DND-41 (cell line): ENCODE measurements around the gene CARNS1.

Experiments used
- ATAC-seq: fragments of 200-7000 bp; cut with Tn5 transposase; 3 replicates; pipeline ENCODE4 v1.9.1; 2021; ENCODE audit warnings: low read depth; ENCODE audit not compliant: insufficient read depth
- DNase-seq: peaks from one replicate; pipeline ENCODE4 v3.0.0-alpha.2; 2020
- H2AFZ ChIP-seq: 2 replicates; pipeline ENCODE4 v1.6.0; 2012; ENCODE audit warnings: low read depth, low read length
- H3K27ac ChIP-seq: 2 replicates; pipeline ENCODE4 v1.5.1; 2012; ENCODE audit warnings: low read length, inconsistent platforms
- H3K27me3 ChIP-seq: fragments of 200-600 bp; sonication (generic); 2 replicates; pipeline ENCODE4 v1.6.0; 2012; ENCODE audit warnings: low read length, mild to moderate bottlenecking, inconsistent platforms; ENCODE audit not compliant: insufficient read depth, poor library complexity
- H3K36me3 ChIP-seq: 2 replicates; pipeline ENCODE4 v1.5.1; 2012; ENCODE audit warnings: low read length, inconsistent platforms; ENCODE audit not compliant: insufficient read depth
- H3K4me1 ChIP-seq: 2 replicates; pipeline ENCODE4 v1.5.1; 2012; ENCODE audit warnings: mild to moderate bottlenecking, low read length; ENCODE audit not compliant: insufficient read depth
- H3K4me2 ChIP-seq: 2 replicates; pipeline ENCODE4 v1.6.0; 2012; ENCODE audit warnings: mild to moderate bottlenecking, moderate library complexity, low read length, inconsistent platforms; ENCODE audit not compliant: insufficient read depth
- H3K4me3 ChIP-seq, 2 experiments: fragments of 200-600 bp in 1 of 2; shearing (Covaris generic) in 1 of 2; 2 replicates each; pipeline ENCODE4 v1.5.1; 2012 to 2016; ENCODE audit warnings: inconsistent platforms in 2 of 2, low read length in 2 of 2, mild to moderate bottlenecking in 2 of 2, low read depth in 1 of 2, moderate library complexity in 1 of 2
- H3K79me2 ChIP-seq: 2 replicates; pipeline ENCODE4 v1.6.0; 2012; ENCODE audit warnings: low read length, inconsistent platforms; ENCODE audit not compliant: insufficient read depth
- H3K9ac ChIP-seq: 2 replicates; pipeline ENCODE4 v1.6.0; 2012; ENCODE audit warnings: low read depth, mild to moderate bottlenecking, inconsistent platforms, low read length, moderate library complexity
- H3K9me3 ChIP-seq: 2 replicates; pipeline ENCODE4 v1.5.1; 2012; ENCODE audit warnings: low read length, moderate library complexity, mild to moderate bottlenecking, inconsistent platforms; ENCODE audit not compliant: insufficient read depth, severe bottlenecking
- H4K20me1 ChIP-seq: 2 replicates; pipeline ENCODE4 v1.6.0; 2012; ENCODE audit warnings: low read length; ENCODE audit not compliant: insufficient read depth
- CTCF ChIP-seq: IDR thresholded peaks from 2 replicates; pipeline ENCODE4 v1.5.1; 2012; ENCODE audit warnings: borderline replicate concordance, low read length, moderate library complexity, mild to moderate bottlenecking; ENCODE audit not compliant: poor library complexity, severe bottlenecking; ENCODE audit errors: extremely low read depth
- EZH2 ChIP-seq: IDR thresholded peaks from 3 replicates; pipeline ENCODE4 v1.6.1; 2012; ENCODE audit warnings: borderline replicate concordance, low read depth, mild to moderate bottlenecking, moderate library complexity, low read length, inconsistent platforms; ENCODE audit not compliant: severe bottlenecking

CARNS1 gene

GRCh38 chr11:67441731-67442351 is 26.4 kb downstream of the CARNS1 start:
- DNase-seq = peak; percentile 12
- Histone ChIP-seq H3K27me3 (no peaks in the 10 kb centered on the region), H3K79me2 (peaks cover 42% of the 10 kb centered on the region), H3K9me3 (no peaks in the 10 kb centered on the region), H2AFZ (no peak overlapping the region), H3K9ac (no peak overlapping the region), H3K4me1 (peaks cover 57% of the 10 kb centered on the region), H4K20me1 (peaks cover 4% of the 10 kb centered on the region), H3K4me3 (no peak overlapping the region), H3K27ac (0 out of 2 replicates have a peak overlapping the region, but pooled peaks have one; percentile 28), H3K4me2 (no peak overlapping the region), H3K36me3 (peaks cover 24% of the 10 kb centered on the region; the same call in 1 of the 2 replicates)
- TF ChIP-seq EZH2 (no peak), CTCF (no peak)
- ATAC-seq = no peak

GRCh38 chr11:67442504-67443404 is 27.3 kb downstream of the CARNS1 start:
- ATAC-seq (no peak; the same call in 2 of the 3 replicates), DNase-seq (peak; percentile 23)
- Histone ChIP-seq H2AFZ (no peak overlapping the region), H3K27me3 (no peaks in the 10 kb centered on the region), H3K79me2 (peaks cover 33% of the 10 kb centered on the region), H3K4me2 (peak overlapping the region; percentile 57), H3K27ac (peak overlapping the region; percentile 69), H3K4me1 (peaks cover 54% of the 10 kb centered on the region), H3K4me3 (no peak overlapping the region), H3K36me3 (peaks cover 17% of the 10 kb centered on the region; the same call in 1 of the 2 replicates), H4K20me1 (peaks cover 3% of the 10 kb centered on the region; the same call in 1 of the 2 replicates), H3K9ac (peak overlapping the region; percentile 28), H3K9me3 (no peaks in the 10 kb centered on the region)
- TF ChIP-seq CTCF (no peak), EZH2 (no peak)

- H3K9ac ChIP-seq = no peak overlapping the region
- H3K4me3 ChIP-seq = no peak overlapping the region
- no peaks in the 10 kb centered on the region for H3K9me3 ChIP-seq
- peaks cover 3% of the 10 kb centered on the region; the same call in 1 of the 2 replicates for H4K20me1 ChIP-seq
- ATAC-seq (no peak), DNase-seq (peak; percentile 4)
- H3K79me2 ChIP-seq = peaks cover 9% of the 10 kb centered on the region; the same call in 1 of the 2 replicates
- H3K27ac ChIP-seq = no peak overlapping the region; the same call in 1 of the 2 replicates
- no peak for TF ChIP-seq EZH2
- no peaks in the 10 kb centered on the region for H3K27me3 ChIP-seq
- H3K4me2 ChIP-seq = peak overlapping the region; percentile 57
- H3K4me1 ChIP-seq = peaks cover 30% of the 10 kb centered on the region
- no peak overlapping the region for H2AFZ ChIP-seq
- no peaks in the 10 kb centered on the region for H3K36me3 ChIP-seq
Observed at GRCh38 chr11:67445515-67445914, 30.0 kb downstream of the CARNS1 start.

- H3K4me2 ChIP-seq = no peak overlapping the region
- peaks cover 23% of the 10 kb centered on the region for H3K4me1 ChIP-seq
- H3K36me3 ChIP-seq = no peaks in the 10 kb centered on the region
- TF ChIP-seq CTCF (no peak), EZH2 (no peak)
- H4K20me1 ChIP-seq = no peaks in the 10 kb centered on the region
- ATAC-seq (no peak), DNase-seq (no peak)
- H3K9me3 ChIP-seq = no peaks in the 10 kb centered on the region
- no peaks in the 10 kb centered on the region for H3K27me3 ChIP-seq
- H3K4me3 ChIP-seq = no peak overlapping the region
- no peak overlapping the region for H3K27ac ChIP-seq
- H3K9ac ChIP-seq = no peak overlapping the region
- peaks cover 6% of the 10 kb centered on the region; the same call in 1 of the 2 replicates for H3K79me2 ChIP-seq
- no peak overlapping the region for H2AFZ ChIP-seq
Observed at GRCh38 chr11:67448220-67448609, 32.7 kb downstream of the CARNS1 start.
